Smooth muscle cell (in vitro differentiated cells): Measurements from ENCODE around the gene ANXA2. TPM values are rescaled to one million over a fixed set of nuclear protein-coding genes. Genes with fewer than 3 reads are reported as not detected.
"Not testable (repeated sequence)": the region's sequence is repeated elsewhere in the genome, so short reads cannot be mapped to it uniquely, and the experiment has no call there.

Experiments
- DNase-seq: peaks from one replicate; lab custom pipeline; 2025; ENCODE audit not compliant: unreplicated experiment; lab: John Stamatoyannopoulos, UW
- H2AFZ ChIP-seq: fragments of 200-600 bp; sonication (generic); 2 replicates; pipeline ENCODE4 v1.6.0; 2016; ENCODE audit warnings: antibody characterized with exemption, low read depth, mild to moderate bottlenecking
- H3F3A ChIP-seq: fragments of 200-600 bp; sonication (generic); 2 replicates; pipeline ENCODE4 v1.6.0; 2017; ENCODE audit warnings: antibody characterized with exemption, low read depth
- H3K27ac ChIP-seq: fragments of 200-600 bp; sonication (generic); 2 replicates; pipeline ENCODE4 v1.5.1; 2016; ENCODE audit warnings: low read depth, mild to moderate bottlenecking
- H3K27me3 ChIP-seq: fragments of 200-600 bp; sonication (generic); 2 replicates; pipeline ENCODE4 v1.6.1; 2016; ENCODE audit warnings: low read depth, mild to moderate bottlenecking
- H3K36me3 ChIP-seq: fragments of 200-600 bp; sonication (generic); 2 replicates; pipeline ENCODE4 v1.5.1; 2016; ENCODE audit warnings: low read depth
- H3K4me1 ChIP-seq: fragments of 200-600 bp; sonication (generic); 2 replicates; pipeline ENCODE4 v1.5.1; 2016; ENCODE audit warnings: low read depth
- H3K4me2 ChIP-seq: fragments of 200-600 bp; sonication (generic); 2 replicates; pipeline ENCODE4 v1.6.0; 2016; ENCODE audit warnings: mild to moderate bottlenecking
- H3K4me3 ChIP-seq: fragments of 200-600 bp; sonication (generic); 2 replicates; pipeline ENCODE4 v1.5.1; 2016; ENCODE audit warnings: mild to moderate bottlenecking
- H3K79me2 ChIP-seq: fragments of 200-600 bp; sonication (generic); 2 replicates; pipeline ENCODE4 v1.6.0; 2016; ENCODE audit warnings: low read depth, mild to moderate bottlenecking
- H3K9ac ChIP-seq: fragments of 200-600 bp; sonication (generic); 2 replicates; pipeline ENCODE4 v1.6.0; 2016; ENCODE audit warnings: low read depth
- H3K9me3 ChIP-seq: fragments of 200-600 bp; sonication (generic); replicated peaks from 2 replicates; pipeline ENCODE4 v1.5.1; 2016; ENCODE audit warnings: low read depth
- H4K20me1 ChIP-seq: fragments of 200-600 bp; sonication (generic); 2 replicates; pipeline ENCODE4 v1.6.0; 2016; ENCODE audit warnings: low read depth
- WGBS: methylation state at CpG from one replicate; pipeline ENCODE4 v1.1.7; 2016; ENCODE audit warnings: low lambda C conversion rate; 5-methylcytosine and 5-hydroxymethylcytosine counted together
- polyA plus RNA-seq: library from polyadenylated mRNA; unstranded; fragments of >200 nt; fragmentation: Nextera tagmentation; extraction: Ambion mirVana; gene quantifications from 2 replicates; pipeline ENCODE4 v1.2.1, GENCODE V29; 2016
- total RNA-seq: library from RNA; depleted of rRNA; stranded (reverse); fragments of >200 nt; gene quantifications from 2 replicates; pipeline ENCODE4 v1.2.3, GENCODE V29; 2014
- TF ChIP-seq, protein P1 (sequence below): fragments of 200-600 bp; sonication (generic); IDR thresholded peaks from 2 replicates; pipeline ENCODE4 v1.5.1; 2017; ENCODE audit warnings: borderline replicate concordance, mild to moderate bottlenecking, antibody characterized with exemption; ENCODE audit not compliant: insufficient read depth, poor library complexity, severe bottlenecking

ANXA2 gene
- total and polyA plus RNA-seq, 2 experiments from 2014 or later: 2,477 to 2,665 TPM

DNA sequence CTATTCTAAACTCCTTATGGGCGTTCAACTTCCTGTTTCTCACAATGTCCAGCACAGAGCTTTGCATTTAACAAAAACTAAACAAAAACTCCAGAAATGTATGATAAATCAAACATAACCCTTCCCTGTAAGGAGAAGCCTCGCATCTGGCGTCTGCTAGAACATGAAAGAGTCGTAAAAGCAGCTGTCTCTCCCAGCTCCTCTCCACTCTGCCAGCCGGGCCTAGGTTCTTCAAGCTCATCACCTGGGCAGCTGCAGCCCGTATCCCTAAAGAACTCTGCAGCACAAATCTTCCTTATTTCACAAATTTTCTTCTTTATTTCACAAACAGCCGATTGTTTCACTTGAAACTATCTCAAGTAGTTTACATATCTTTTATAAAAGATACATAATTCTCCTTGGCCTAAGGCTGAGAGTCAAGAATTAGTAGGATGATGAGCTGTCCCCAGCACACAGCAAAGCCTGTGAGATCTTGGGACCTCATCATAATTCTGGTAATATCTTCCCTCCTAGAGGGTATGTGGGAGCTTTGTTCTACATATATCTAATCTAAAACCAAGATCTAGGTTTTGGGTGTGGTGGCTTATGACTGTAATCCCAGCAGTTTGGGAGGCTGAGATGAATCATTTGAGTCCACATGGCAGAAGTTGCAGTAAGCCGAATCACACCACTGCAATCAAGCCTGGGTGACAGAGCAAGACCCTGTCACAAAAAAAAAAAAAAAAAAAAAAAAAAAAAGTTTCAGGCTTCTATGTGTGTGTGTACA, 35.3 kb downstream of the ANXA2 start:
- Histone ChIP-seq H3K36me3 (peaks cover 28% of the 10 kb centered on the region), H3K27ac (peak overlapping the region; percentile 86), H3K4me3 (no peak overlapping the region), H3F3A (peaks cover 68% of the 10 kb centered on the region), H4K20me1 (peaks cover 81% of the 10 kb centered on the region), H2AFZ (no peak overlapping the region), H3K4me1 (peaks cover 14% of the 10 kb centered on the region), H3K9me3 (no peaks in the 10 kb centered on the region), H3K9ac (no peak overlapping the region), H3K79me2 (peaks cover 66% of the 10 kb centered on the region), H3K4me2 (peak overlapping the region; percentile 58), H3K27me3 (no peaks in the 10 kb centered on the region)
- TF ChIP-seq, protein P1, sequence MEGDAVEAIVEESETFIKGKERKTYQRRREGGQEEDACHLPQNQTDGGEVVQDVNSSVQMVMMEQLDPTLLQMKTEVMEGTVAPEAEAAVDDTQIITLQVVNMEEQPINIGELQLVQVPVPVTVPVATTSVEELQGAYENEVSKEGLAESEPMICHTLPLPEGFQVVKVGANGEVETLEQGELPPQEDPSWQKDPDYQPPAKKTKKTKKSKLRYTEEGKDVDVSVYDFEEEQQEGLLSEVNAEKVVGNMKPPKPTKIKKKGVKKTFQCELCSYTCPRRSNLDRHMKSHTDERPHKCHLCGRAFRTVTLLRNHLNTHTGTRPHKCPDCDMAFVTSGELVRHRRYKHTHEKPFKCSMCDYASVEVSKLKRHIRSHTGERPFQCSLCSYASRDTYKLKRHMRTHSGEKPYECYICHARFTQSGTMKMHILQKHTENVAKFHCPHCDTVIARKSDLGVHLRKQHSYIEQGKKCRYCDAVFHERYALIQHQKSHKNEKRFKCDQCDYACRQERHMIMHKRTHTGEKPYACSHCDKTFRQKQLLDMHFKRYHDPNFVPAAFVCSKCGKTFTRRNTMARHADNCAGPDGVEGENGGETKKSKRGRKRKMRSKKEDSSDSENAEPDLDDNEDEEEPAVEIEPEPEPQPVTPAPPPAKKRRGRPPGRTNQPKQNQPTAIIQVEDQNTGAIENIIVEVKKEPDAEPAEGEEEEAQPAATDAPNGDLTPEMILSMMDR: no peak
- WGBS: 52% methylated on average over 8 of the region's 8 CpGs
- DNase-seq: no peak

DNA sequence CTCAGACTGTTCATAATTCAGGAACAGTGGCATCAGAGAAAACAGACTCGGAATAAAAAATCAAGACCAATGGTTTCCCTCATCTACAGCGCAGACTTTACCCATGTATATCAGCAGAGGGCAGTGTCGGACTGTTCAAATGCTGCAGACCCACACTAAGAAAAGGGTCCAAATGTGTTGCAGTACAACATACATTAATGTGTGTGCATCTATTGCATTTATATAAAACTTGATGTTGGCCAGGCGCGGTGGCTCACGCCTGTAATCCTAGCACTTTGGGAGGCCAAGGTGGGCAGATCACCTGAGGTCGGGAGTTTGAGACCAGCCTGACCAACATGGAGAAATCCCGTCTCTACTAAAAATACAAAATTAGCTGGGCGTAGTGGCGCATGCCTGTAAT, 38.0 kb downstream of the ANXA2 start:
- not testable (repeated sequence) for H2AFZ ChIP-seq, DNase-seq, H3K27me3 ChIP-seq, H3K9me3 ChIP-seq, H3K9ac ChIP-seq, H3K4me3 ChIP-seq
- H3K36me3 ChIP-seq: peaks cover 44% of the 10 kb centered on the region
- peaks cover 86% of the 10 kb centered on the region for H3K79me2 ChIP-seq
- peaks cover 79% of the 10 kb centered on the region for H3F3A ChIP-seq
- H3K4me2 ChIP-seq: peak overlapping the region; percentile 52
- H3K27ac ChIP-seq: peak overlapping the region; percentile 86
- TF ChIP-seq, protein P1: peak; percentile 65
- 94% methylated on average over 10 of the region's 10 CpGs for WGBS
- H3K4me1 ChIP-seq: peaks cover 14% of the 10 kb centered on the region
- peaks cover 100% of the 10 kb centered on the region for H4K20me1 ChIP-seq

DNA sequence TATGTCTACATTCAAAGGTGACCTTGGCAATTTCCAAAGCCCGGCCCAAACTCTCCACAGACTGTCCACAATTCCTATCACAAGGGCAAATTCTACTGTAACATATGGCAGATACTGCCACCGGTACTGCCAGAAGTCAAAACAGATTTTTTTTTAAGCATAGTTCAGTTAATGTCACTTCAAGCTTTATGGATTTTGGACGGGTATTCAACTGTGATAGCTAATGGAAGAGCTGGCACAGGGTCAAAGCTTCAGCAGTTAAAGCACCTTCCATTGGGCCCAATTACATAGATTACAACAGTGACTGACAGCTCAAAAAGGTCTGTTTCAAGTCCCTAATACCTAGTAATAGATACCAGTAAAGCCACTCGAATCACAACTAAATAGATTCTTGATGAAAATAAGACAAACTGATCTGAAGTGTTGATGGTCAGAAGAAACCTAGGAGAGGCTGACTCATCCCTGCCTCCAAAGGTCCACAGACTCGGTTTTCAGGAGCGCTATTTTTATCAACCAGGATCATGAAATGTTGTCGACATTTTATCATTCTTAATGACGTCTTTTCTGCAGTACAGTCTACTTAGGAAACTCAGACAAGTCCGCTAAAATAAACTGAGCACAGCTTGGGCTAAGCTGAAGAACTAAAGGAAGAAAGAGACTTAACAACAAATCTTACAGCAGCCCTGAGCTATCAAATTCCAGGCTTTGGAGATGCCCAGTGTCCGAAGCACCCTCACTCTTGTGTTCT, 38.7 kb downstream of the ANXA2 start:
- Histone ChIP-seq H3F3A (peaks cover 75% of the 10 kb centered on the region), H3K9me3 (no peaks in the 10 kb centered on the region), H2AFZ (no peak overlapping the region), H3K4me2 (peak overlapping the region; percentile 52), H3K79me2 (peaks cover 84% of the 10 kb centered on the region), H3K27ac (peak overlapping the region; percentile 86), H3K4me3 (no peak overlapping the region), H3K9ac (no peak overlapping the region), H3K4me1 (peaks cover 8% of the 10 kb centered on the region), H3K36me3 (peaks cover 43% of the 10 kb centered on the region), H4K20me1 (peaks cover 100% of the 10 kb centered on the region), H3K27me3 (no peaks in the 10 kb centered on the region)
- WGBS: 31% methylated on average over 10 of the region's 10 CpGs
- TF ChIP-seq, protein P1: no peak
- no peak for DNase-seq
